ENCODE measurements around the gene PASK.

PASK gene

GRCh38 chr2:241084856-241085444 is 64.3 kb downstream of the PASK start:
- no peak for DNase-seq (ENCODE audit: low read depth in 1 of 2, low spot score in 1 of 2)

GRCh38 chr2:241083091-241083415 is 66.2 kb downstream of the PASK start:
- no peak for DNase-seq (ENCODE audit: low read depth in 1 of 2, low spot score in 1 of 2)

- DNase-seq (ENCODE audit: low read depth in 1 of 2, low spot score in 1 of 2): no peak
These were observed 66.8 kb downstream of the PASK start for GRCh38 chr2:241082341-241083090.

GRCh38 chr2:241081643-241082340 is 67.5 kb downstream of the PASK start:
- no peak for DNase-seq (ENCODE audit: low read depth in 1 of 2, low spot score in 1 of 2)

- no peak for DNase-seq (ENCODE audit: low read depth in 1 of 2, low spot score in 1 of 2)
These were observed 68.1 kb downstream of the PASK start for GRCh38 chr2:241081190-241081642.

GRCh38 chr2:241080405-241081189 is 68.7 kb downstream of the PASK start:
- no peak for DNase-seq (ENCODE audit: low read depth in 1 of 2, low spot score in 1 of 2)

GRCh38 chr2:241074901-241075540 is 74.3 kb downstream of the PASK start:
- no peak for DNase-seq (ENCODE audit: low read depth in 1 of 2, low spot score in 1 of 2)

- no peak for DNase-seq (ENCODE audit: low read depth in 1 of 2, low spot score in 1 of 2)
These were observed 75.0 kb downstream of the PASK start for GRCh38 chr2:241074065-241074818.

- DNase-seq (ENCODE audit: low read depth in 1 of 2, low spot score in 1 of 2): no peak
These were observed 75.9 kb downstream of the PASK start for GRCh38 chr2:241073166-241074064.

- no peak for DNase-seq (ENCODE audit: low read depth in 1 of 2, low spot score in 1 of 2)
These were observed 76.6 kb downstream of the PASK start for GRCh38 chr2:241072553-241073165.

GRCh38 chr2:241072151-241072550 is 77.1 kb downstream of the PASK start:
- DNase-seq (ENCODE audit: low read depth in 1 of 2, low spot score in 1 of 2): no peak

- no peak for DNase-seq (ENCODE audit: low read depth in 1 of 2, low spot score in 1 of 2)
These were observed 77.6 kb downstream of the PASK start for GRCh38 chr2:241071677-241072111.

- DNase-seq (ENCODE audit: low read depth in 1 of 2, low spot score in 1 of 2): no peak
These were observed 78.2 kb downstream of the PASK start for GRCh38 chr2:241070811-241071676.

GRCh38 chr2:241070361-241070760 is 78.9 kb downstream of the PASK start:
- DNase-seq (ENCODE audit: low read depth in 1 of 2, low spot score in 1 of 2): no peak

- no peak for DNase-seq (ENCODE audit: low read depth in 1 of 2, low spot score in 1 of 2)
These were observed 79.4 kb downstream of the PASK start for GRCh38 chr2:241069821-241070281.

- no peak for DNase-seq (ENCODE audit: low read depth in 1 of 2, low spot score in 1 of 2)
These were observed 80.1 kb downstream of the PASK start for GRCh38 chr2:241068942-241069810.

Data from activated CD4-positive, alpha-beta T cell treated with anti-CD3 and anti-CD28 coated beads, Interleukin-2, amount 50 U/mL, for 24 hours (primary cell).